ENCODE measurements around the gene LRP3. TPM values are rescaled to one million over a fixed set of nuclear protein-coding genes. Genes with fewer than 3 reads are reported as not detected.
A peak's percentile ranks its signal among the peaks of the same experiment; 100 is the strongest.

LRP3 gene
- total and polyA plus RNA-seq, 8 donors: 18.1 to 33.5 (median 25.2) TPM

DNA sequence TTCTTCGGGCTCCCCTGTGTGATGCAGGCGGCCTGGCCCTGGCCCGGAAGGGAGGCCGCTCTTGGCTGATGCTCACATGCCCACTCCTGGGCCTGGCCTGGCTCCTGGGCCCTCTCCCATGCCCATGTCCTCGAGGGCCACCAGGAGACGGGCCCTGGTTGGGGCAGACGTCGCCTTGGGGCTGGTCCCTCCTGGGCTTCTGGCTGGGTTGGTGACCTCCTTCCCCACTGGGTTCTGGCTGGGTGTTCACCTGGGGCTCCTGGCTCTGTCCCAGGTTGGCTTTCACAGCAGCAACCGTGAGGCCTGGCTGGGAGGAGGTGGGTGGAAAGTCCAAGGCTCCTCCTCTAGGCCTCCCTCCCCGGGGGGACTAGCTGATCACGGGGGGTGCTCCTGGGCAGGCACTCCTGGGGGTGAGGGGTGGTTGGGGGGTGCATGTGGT lies 47.0 kb downstream of the LRP3 start:
- peaks cover 0 to 30% of the 10 kb centered on the region in 2 donors for H3K27me3 ChIP-seq
- peaks cover 0 to 11% of the 10 kb centered on the region in 2 donors for H3K9me3 ChIP-seq
- intact Hi-C loops (cut with DNase I): no loop called here
- H3K27ac ChIP-seq: no peak overlapping the region
- peak in 1 of 4 donors; percentile 54 for DNase-seq
- peak; percentile 6 for ATAC-seq
- peaks cover 0 to 9% of the 10 kb centered on the region in 2 donors for H3K4me1 ChIP-seq
- TF ChIP-seq, protein P1, sequence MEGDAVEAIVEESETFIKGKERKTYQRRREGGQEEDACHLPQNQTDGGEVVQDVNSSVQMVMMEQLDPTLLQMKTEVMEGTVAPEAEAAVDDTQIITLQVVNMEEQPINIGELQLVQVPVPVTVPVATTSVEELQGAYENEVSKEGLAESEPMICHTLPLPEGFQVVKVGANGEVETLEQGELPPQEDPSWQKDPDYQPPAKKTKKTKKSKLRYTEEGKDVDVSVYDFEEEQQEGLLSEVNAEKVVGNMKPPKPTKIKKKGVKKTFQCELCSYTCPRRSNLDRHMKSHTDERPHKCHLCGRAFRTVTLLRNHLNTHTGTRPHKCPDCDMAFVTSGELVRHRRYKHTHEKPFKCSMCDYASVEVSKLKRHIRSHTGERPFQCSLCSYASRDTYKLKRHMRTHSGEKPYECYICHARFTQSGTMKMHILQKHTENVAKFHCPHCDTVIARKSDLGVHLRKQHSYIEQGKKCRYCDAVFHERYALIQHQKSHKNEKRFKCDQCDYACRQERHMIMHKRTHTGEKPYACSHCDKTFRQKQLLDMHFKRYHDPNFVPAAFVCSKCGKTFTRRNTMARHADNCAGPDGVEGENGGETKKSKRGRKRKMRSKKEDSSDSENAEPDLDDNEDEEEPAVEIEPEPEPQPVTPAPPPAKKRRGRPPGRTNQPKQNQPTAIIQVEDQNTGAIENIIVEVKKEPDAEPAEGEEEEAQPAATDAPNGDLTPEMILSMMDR (IDR thresholded peaks at IDR 0.05): no peak
- no peaks in the 10 kb centered on the region for H3K36me3 ChIP-seq
- H3K4me3 ChIP-seq: no peak overlapping the region

DNA sequence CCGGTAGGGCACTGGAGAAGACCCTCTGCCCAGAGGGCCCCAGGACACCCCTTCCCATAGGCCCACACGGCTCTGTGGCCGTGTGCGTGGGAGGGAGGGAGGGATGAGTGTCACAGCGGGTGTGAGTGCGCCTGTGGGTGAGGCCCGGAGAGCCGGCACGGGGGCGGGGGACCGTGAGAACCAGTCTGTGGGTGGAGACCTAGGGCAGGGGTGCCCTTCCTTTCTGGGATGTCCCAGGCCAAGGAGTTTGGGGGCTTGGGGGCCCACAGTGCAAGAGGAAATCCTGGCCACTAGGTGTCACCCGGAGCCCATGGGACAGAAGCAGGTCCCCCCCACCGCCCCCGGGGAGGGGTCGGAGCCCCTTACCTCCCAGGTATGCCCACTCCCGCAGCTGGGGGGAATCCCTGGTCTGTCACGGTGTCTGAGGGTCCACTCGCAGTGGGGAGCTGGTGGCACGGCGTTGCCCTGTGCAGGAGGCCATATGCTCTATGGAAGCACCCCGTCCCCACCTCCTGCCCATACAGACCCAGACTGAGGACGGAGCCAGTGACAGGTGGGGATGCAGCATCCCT lies 47.5 kb downstream of the LRP3 start:
- TF ChIP-seq, protein P1 (IDR thresholded peaks at IDR 0.05): peak; percentile 66 to 73
- H3K36me3 ChIP-seq: no peaks in the 10 kb centered on the region
- H3K27ac ChIP-seq: no peak overlapping the region
- H3K4me3 ChIP-seq: no peak overlapping the region
- ATAC-seq (peak; percentile 79), DNase-seq (peak in 1 of 4 donors; percentile 76)
- H3K9me3 ChIP-seq: peaks cover 0 to 12% of the 10 kb centered on the region in 2 donors
- H3K27me3 ChIP-seq: peaks cover 0 to 30% of the 10 kb centered on the region in 2 donors
- H3K4me1 ChIP-seq: peaks cover 0 to 9% of the 10 kb centered on the region in 2 donors
- intact Hi-C loops (cut with DNase I): loop anchor here in 1 of 2 donors (2.0 kb wide), 1 partner anchor 165 kb away; no protein-coding TSS in a partner anchor

DNA sequence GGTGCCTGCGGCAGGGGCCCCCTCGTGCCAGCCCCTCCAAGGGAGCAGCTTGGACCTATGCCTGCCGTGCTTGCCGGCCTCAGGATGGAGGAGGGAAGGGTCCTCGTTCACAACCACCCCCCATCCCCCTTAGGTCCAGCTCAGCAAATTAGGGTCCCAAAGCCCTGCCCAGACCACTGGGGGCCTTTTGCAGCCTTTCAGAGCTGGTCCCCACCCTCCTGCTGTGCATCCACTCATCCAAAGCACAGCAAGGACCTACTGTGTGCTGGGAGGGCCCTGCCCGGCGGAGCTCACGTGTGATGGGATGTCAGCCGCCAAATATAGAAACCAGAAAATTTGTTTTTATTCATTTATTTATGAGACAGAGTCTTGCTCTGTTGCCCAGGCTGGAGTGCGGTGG lies 48.0 kb downstream of the LRP3 start:
- ATAC-seq (no peak), DNase-seq (no peak)
- Histone ChIP-seq H3K27me3 (peaks cover 0 to 30% of the 10 kb centered on the region in 2 donors), H3K9me3 (peaks cover 0 to 12% of the 10 kb centered on the region in 2 donors), H3K36me3 (no peaks in the 10 kb centered on the region), H3K4me1 (peaks cover 0 to 9% of the 10 kb centered on the region in 2 donors), H3K4me3 (no peak overlapping the region), H3K27ac (no peak overlapping the region)
- intact Hi-C loops (cut with DNase I): loop anchor here in 1 of 2 donors (2.0 kb wide), 1 partner anchor 165 kb away; no protein-coding TSS in a partner anchor
- TF ChIP-seq, protein P1 (IDR thresholded peaks at IDR 0.05): no peak

DNA sequence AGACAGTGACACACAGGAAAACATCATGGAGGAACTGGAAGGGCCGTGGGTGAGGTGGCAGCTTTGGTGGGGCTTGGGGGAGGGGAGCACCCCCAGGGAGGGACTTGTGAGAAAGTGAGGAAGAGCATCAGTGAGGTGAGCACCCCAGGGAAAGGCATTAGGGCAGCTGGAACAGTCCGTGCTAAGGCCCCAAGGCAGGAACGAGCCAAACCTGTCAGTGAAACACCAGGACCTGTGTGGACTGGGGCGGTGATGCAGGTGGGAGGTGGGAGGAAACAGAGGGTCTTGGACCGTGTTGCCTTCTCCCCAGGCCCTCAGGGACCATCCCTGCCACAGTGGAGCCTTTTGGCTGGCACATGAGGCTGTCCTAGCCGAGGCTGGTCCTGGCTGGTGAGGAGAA lies 48.8 kb downstream of the LRP3 start:
- peaks cover 0 to 9% of the 10 kb centered on the region in 2 donors for H3K4me1 ChIP-seq
- no peak for ATAC-seq
- TF ChIP-seq, protein P1 (IDR thresholded peaks at IDR 0.05): no peak
- H3K36me3 ChIP-seq: no peaks in the 10 kb centered on the region
- H3K27me3 ChIP-seq: peaks cover 0 to 30% of the 10 kb centered on the region in 2 donors
- no peak overlapping the region for H3K27ac ChIP-seq
- intact Hi-C loops (cut with DNase I): loop anchor here in 1 of 2 donors (2.0 kb wide), 1 partner anchor 164 kb away; no protein-coding TSS in a partner anchor
- no peak for DNase-seq
- H3K9me3 ChIP-seq: peaks cover 0 to 12% of the 10 kb centered on the region in 2 donors
- H3K4me3 ChIP-seq: no peak overlapping the region

DNA sequence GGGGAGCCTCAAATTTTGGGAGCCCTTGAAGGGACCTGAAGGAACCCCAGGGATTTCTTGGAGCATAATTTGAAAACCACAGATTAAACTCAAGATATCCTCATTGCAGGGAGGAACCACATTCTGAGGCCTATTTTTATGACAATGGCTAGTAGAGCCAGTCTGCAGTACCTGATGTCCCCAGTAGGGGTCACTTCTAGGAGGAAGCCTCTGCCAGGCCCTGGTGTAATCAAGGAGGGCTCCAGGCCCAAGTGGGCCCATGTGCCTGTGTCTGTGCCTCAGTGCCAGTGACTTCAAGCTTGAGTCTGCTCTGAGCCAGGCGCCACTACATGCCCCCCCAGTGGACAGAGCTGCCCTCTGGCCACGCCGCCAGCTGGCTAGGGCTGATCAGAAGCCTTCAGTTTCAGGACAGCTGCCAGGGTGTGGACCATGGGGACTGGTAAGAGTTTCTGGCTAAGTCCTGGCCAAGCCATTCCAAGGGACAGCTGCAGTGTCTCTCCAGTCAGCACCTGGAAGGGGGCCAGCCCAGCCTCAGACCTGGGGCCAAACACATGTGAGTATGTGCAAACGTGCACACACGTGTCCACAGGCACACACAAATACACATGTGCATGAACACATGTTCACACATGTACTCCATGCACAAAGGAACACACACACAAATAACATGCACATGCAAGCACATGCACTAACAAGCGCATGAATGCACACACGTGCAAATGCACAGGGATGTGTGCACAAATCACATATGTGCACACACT lies 52.0 kb downstream of the LRP3 start:
- ATAC-seq (no peak), DNase-seq (peak in 1 of 4 donors; percentile 72)
- Histone ChIP-seq H3K27ac (no peak overlapping the region), H3K36me3 (no peaks in the 10 kb centered on the region), H3K4me3 (no peak overlapping the region), H3K27me3 (peaks cover 0 to 23% of the 10 kb centered on the region in 2 donors), H3K4me1 (peaks cover 0 to 25% of the 10 kb centered on the region in 2 donors), H3K9me3 (peaks cover 0 to 12% of the 10 kb centered on the region in 2 donors)
- TF ChIP-seq, protein P1 (IDR thresholded peaks at IDR 0.05): peak; percentile 43 to 78
- intact Hi-C loops (cut with DNase I): no loop called here

Data from left lung (tissue), 10 donors.